WERI-Rb-1 (cell line): ENCODE measurements around the gene CACNA1D.

ENCODE experiments used
- DNase-seq: peaks from one replicate; pipeline ENCODE4 v3.0.0-alpha.2; 2020
- H3K27ac ChIP-seq: fragments of 250-450 bp; sonication (Bioruptor Pico); 2 replicates; pipeline ENCODE4 v1.5.1; 2020; ENCODE audit warnings: mild to moderate bottlenecking, moderate library complexity
- H3K27me3 ChIP-seq: fragments of 250-450 bp; sonication (Bioruptor Pico); 2 replicates; pipeline ENCODE4 v1.5.1; 2021; ENCODE audit warnings: mild to moderate bottlenecking, low read depth, moderate library complexity; ENCODE audit not compliant: insufficient read depth, severe bottlenecking
- H3K36me3 ChIP-seq: fragments of 250-450 bp; sonication (Bioruptor Pico); 2 replicates; pipeline ENCODE4 v1.5.1; 2020; ENCODE audit warnings: mild to moderate bottlenecking, moderate library complexity
- H3K4me3 ChIP-seq: 2 replicates; pipeline ENCODE4 v1.5.1; 2011; ENCODE audit warnings: low read depth, mild to moderate bottlenecking, control low read depth, low read length
- H3K9me3 ChIP-seq: fragments of 250-450 bp; sonication (Bioruptor Pico); 2 replicates; pipeline ENCODE4 v1.5.1; 2021; ENCODE audit warnings: mild to moderate bottlenecking, moderate library complexity; ENCODE audit not compliant: severe bottlenecking
- CTCF ChIP-seq: IDR thresholded peaks from 2 replicates; pipeline ENCODE4 v1.5.1; 2011; ENCODE audit warnings: low read depth, mild to moderate bottlenecking, control low read depth, inconsistent platforms, low read length

Gene CACNA1D

GRCh38 chr3:53842436-53843194 lies 348.2 kb downstream of the CACNA1D start:
- peak overlapping the region; percentile 48 for H3K27ac ChIP-seq
- no peak for DNase-seq
- no peaks in the 10 kb centered on the region for H3K27me3 ChIP-seq
- TF ChIP-seq CTCF, result no peak
- peaks cover 4% of the 10 kb centered on the region for H3K9me3 ChIP-seq
- no peaks in the 10 kb centered on the region for H3K36me3 ChIP-seq
- no peak overlapping the region for H3K4me3 ChIP-seq

GRCh38 chr3:53843195-53844177 lies 349.1 kb downstream of the CACNA1D start:
- H3K27me3 ChIP-seq, result no peaks in the 10 kb centered on the region
- no peak for TF ChIP-seq CTCF
- H3K4me3 ChIP-seq, result no peak overlapping the region
- H3K27ac ChIP-seq, result no peak overlapping the region
- H3K9me3 ChIP-seq, result peaks cover 4% of the 10 kb centered on the region
- DNase-seq, result peak; percentile 47
- no peaks in the 10 kb centered on the region for H3K36me3 ChIP-seq

- Histone ChIP-seq H3K27me3 (no peaks in the 10 kb centered on the region), H3K27ac (no peak overlapping the region), H3K4me3 (no peak overlapping the region), H3K9me3 (peaks cover 4% of the 10 kb centered on the region), H3K36me3 (no peaks in the 10 kb centered on the region)
- TF ChIP-seq CTCF, result no peak
- no peak for DNase-seq
Measured at GRCh38 chr3:53844262-53845102, 350.1 kb downstream of the CACNA1D start.

- TF ChIP-seq CTCF, result 0 out of 2 replicates have a peak, but pooled peaks have one; percentile 21
- Histone ChIP-seq H3K9me3 (peaks cover 4% of the 10 kb centered on the region), H3K27ac (no peak overlapping the region), H3K4me3 (peak overlapping the region; percentile 49), H3K36me3 (no peaks in the 10 kb centered on the region), H3K27me3 (no peaks in the 10 kb centered on the region)
- peak; percentile 39 for DNase-seq
Measured at GRCh38 chr3:53845103-53845880, 350.9 kb downstream of the CACNA1D start.

GRCh38 chr3:53845881-53846133 lies 351.4 kb downstream of the CACNA1D start:
- no peaks in the 10 kb centered on the region for H3K27me3 ChIP-seq
- DNase-seq, result no peak
- no peak for TF ChIP-seq CTCF
- H3K36me3 ChIP-seq, result no peaks in the 10 kb centered on the region
- H3K27ac ChIP-seq, result no peak overlapping the region
- peak overlapping the region; percentile 49 for H3K4me3 ChIP-seq
- peaks cover 4% of the 10 kb centered on the region for H3K9me3 ChIP-seq
